DMS79 (cell line): Measurements from ENCODE around the gene TIAM1.

Experiments
- DNase-seq: peaks from one replicate; lab custom pipeline; 2025; lab: John Stamatoyannopoulos, UW

TIAM1 gene

GRCh38 chr21:31198575-31198974 lies 145.5 kb downstream of the TIAM1 start:
- peak; percentile 19 for DNase-seq

GRCh38 chr21:31196724-31197123 lies 147.3 kb downstream of the TIAM1 start:
- DNase-seq = no peak

- DNase-seq = no peak
Observed at GRCh38 chr21:31195334-31196015, 148.6 kb downstream of the TIAM1 start.

GRCh38 chr21:31194510-31195293 lies 149.4 kb downstream of the TIAM1 start:
- DNase-seq = no peak

GRCh38 chr21:31193761-31194160 lies 150.3 kb downstream of the TIAM1 start:
- DNase-seq = no peak

GRCh38 chr21:31191553-31191952 lies 152.5 kb downstream of the TIAM1 start:
- no peak for DNase-seq

- DNase-seq = no peak
Observed at GRCh38 chr21:31190516-31190915, 153.5 kb downstream of the TIAM1 start.

GRCh38 chr21:31187499-31187898 lies 156.6 kb downstream of the TIAM1 start:
- DNase-seq = no peak

GRCh38 chr21:31186916-31187315 lies 157.1 kb downstream of the TIAM1 start:
- no peak for DNase-seq

- no peak for DNase-seq
Observed at GRCh38 chr21:31185663-31186062, 158.4 kb downstream of the TIAM1 start.

- no peak for DNase-seq
Observed at GRCh38 chr21:31184876-31185275, 159.2 kb downstream of the TIAM1 start.

- no peak for DNase-seq
Observed at GRCh38 chr21:31184459-31184858, 159.6 kb downstream of the TIAM1 start.

GRCh38 chr21:31182231-31183140 lies 161.6 kb downstream of the TIAM1 start:
- DNase-seq = no peak

GRCh38 chr21:31181082-31181750 lies 162.8 kb downstream of the TIAM1 start:
- DNase-seq = no peak

GRCh38 chr21:31180256-31181081 lies 163.6 kb downstream of the TIAM1 start:
- peak; percentile 0 for DNase-seq

- DNase-seq = no peak
Observed at GRCh38 chr21:31176725-31177124, 167.3 kb downstream of the TIAM1 start.

- no peak for DNase-seq
Observed at GRCh38 chr21:31176080-31176551, 167.9 kb downstream of the TIAM1 start.

GRCh38 chr21:31173881-31174555 lies 170.0 kb downstream of the TIAM1 start:
- DNase-seq = no peak

- DNase-seq = no peak
Observed at GRCh38 chr21:31172328-31172727, 171.7 kb downstream of the TIAM1 start.
